Fibroblast of villous mesenchyme (primary cell): Measurements from ENCODE around the gene TES. TPM values are rescaled to one million over a fixed set of nuclear protein-coding genes. Genes with fewer than 3 reads are reported as not detected.
"Not testable (repeated sequence)": the region's sequence is repeated elsewhere in the genome, so short reads cannot be mapped to it uniquely, and the experiment has no call there.

Source experiments
- DNase-seq: peaks from one replicate; pipeline ENCODE4 v3.0.0-alpha.2; 2010; ENCODE audit warnings: low read depth
- H3K4me3 ChIP-seq: 2 replicates; pipeline ENCODE4 v1.5.1; 2011; ENCODE audit warnings: low read depth, mild to moderate bottlenecking, low read length
- total RNA-seq: library from RNA; depleted of rRNA; stranded (reverse); fragments of >200 nt; gene quantifications from 2 replicates; pipeline ENCODE4 v1.2.3, GENCODE V29; 2012
- TF ChIP-seq, protein P1 (sequence below): IDR thresholded peaks from 2 replicates; pipeline ENCODE4 v1.5.1; 2012; ENCODE audit warnings: low read depth, mild to moderate bottlenecking, low read length; ENCODE audit not compliant: insufficient read depth

Gene TES
- total RNA-seq, 1 donor, result 93.3 TPM

DNA sequence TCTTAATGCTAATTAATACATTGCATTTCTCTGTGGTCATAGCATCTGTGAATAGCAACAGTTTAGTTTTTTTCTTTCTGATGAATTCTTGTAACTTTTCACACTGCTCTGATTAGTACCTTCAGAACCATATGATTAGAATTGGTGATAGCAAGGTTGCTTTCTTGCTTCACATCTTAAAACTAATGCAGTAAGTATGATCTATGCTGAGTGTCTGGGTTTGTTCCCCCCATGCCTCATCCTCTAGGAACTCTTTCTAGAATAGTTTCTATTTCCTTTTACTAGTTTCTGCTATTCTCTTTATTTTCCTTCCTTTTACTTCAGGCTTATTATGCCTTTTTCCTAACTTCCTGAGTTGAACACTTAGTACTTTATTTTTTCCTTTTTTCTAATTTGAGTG lies 32.4 kb downstream of the TES start:
- TF ChIP-seq, protein P1, sequence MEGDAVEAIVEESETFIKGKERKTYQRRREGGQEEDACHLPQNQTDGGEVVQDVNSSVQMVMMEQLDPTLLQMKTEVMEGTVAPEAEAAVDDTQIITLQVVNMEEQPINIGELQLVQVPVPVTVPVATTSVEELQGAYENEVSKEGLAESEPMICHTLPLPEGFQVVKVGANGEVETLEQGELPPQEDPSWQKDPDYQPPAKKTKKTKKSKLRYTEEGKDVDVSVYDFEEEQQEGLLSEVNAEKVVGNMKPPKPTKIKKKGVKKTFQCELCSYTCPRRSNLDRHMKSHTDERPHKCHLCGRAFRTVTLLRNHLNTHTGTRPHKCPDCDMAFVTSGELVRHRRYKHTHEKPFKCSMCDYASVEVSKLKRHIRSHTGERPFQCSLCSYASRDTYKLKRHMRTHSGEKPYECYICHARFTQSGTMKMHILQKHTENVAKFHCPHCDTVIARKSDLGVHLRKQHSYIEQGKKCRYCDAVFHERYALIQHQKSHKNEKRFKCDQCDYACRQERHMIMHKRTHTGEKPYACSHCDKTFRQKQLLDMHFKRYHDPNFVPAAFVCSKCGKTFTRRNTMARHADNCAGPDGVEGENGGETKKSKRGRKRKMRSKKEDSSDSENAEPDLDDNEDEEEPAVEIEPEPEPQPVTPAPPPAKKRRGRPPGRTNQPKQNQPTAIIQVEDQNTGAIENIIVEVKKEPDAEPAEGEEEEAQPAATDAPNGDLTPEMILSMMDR, result no peak
- no peak overlapping the region for H3K4me3 ChIP-seq

DNA sequence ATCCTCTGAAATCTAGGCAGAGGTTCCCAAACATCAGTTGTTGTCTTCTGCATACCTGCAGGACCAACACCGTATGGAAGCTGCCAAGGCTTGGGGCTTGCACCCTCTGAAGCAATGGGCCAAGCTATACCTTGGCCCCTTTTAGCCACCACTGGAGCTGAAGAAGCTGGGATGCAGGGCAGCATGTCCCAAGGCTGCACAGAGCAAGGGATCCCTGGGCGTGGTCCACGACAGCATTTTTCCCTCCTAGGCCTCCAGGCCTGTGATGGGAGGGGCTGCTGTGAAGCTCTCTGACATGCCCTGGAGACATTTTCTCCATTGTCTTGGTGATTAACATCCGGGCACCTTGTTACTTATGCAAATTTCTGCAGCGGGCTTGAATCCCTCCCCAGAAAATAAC lies 34.5 kb downstream of the TES start:
- H3K4me3 ChIP-seq, result not testable (repeated sequence)

More for the DNA sequence above, 32.4 kb downstream of the TES start:
- DNase-seq, result no peak

DNA sequence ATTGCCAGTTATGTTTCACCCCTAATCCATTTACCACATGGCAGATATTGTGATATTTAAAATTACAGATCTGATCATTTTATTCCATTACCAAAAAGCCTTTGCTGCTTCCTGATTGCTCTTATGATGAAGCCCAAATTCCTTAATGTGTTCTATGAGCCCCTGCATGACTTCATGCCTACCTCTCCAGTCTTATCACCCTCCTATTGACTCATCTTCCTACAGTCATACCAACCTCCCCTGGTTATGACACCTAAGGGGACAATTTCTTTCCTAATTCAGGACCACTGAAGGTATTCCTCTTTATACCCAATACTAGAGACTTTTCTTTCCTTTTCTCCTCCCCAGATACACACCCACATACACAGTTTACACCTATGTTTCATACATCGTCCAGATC lies 36.0 kb downstream of the TES start:
- no peak overlapping the region for H3K4me3 ChIP-seq
- TF ChIP-seq, protein P1, result no peak
- no peak for DNase-seq

More for the DNA sequence above, 34.5 kb downstream of the TES start:
- not testable (repeated sequence) for DNase-seq

DNA sequence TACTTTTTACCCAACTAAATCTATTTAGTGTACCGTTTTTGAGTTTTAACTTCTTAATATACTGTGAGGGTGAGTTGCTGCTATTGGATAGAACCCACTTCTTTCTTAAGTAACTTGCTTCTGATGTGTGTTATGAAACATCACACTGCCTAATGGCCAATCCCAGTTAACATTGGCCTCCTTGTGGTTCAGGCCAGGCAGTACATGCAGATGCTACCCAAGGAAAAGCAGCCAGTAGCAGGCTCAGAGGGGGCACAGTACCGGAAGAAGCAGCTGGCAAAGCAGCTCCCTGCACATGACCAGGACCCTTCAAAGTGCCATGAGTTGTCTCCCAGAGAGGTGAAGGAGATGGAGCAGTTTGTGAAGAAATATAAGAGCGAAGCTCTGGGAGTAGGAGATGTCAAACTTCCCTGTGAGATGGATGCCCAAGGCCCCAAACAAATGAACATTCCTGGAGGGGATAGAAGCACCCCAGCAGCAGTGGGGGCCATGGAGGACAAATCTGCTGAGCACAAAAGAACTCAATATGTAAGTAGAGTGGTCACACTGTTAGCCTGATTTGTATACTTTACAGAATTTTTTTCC lies 39.7 kb downstream of the TES start:
- peak; percentile 70 for DNase-seq
- TF ChIP-seq, protein P1, result peak; percentile 69
- H3K4me3 ChIP-seq, result no peak overlapping the region

DNA sequence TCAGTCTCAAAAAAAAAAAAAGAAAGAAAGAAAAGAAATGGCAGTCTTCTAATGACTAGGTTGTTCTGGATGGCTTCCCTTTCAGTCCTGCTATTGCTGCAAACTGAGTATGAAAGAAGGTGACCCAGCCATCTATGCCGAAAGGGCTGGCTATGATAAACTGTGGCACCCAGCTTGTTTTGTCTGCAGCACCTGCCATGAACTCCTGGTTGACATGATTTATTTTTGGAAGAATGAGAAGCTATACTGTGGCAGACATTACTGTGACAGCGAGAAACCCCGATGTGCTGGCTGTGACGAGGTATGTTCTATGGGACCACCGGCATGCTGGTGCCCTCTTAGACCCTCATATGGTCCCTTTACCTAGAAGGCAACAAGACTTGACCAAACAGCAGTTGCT lies 41.3 kb downstream of the TES start:
- H3K4me3 ChIP-seq, result no peak overlapping the region
- DNase-seq, result no peak
- TF ChIP-seq, protein P1, result no peak

DNA sequence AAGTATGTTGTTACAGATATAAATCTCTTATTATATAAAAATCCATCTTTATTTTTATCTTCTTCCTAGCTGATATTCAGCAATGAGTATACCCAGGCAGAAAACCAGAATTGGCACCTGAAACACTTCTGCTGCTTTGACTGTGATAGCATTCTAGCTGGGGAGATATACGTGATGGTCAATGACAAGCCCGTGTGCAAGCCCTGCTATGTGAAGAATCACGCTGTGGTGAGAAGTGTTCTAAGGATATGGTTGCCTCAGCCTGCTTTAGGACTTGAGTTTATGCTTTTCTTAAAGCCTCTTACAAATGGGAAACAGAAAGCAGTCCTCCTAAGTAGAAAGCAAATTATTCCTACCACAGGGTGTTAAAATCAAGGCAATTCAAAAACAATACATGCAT lies 41.9 kb downstream of the TES start:
- no peak overlapping the region for H3K4me3 ChIP-seq
- TF ChIP-seq, protein P1, result no peak
- no peak for DNase-seq

DNA sequence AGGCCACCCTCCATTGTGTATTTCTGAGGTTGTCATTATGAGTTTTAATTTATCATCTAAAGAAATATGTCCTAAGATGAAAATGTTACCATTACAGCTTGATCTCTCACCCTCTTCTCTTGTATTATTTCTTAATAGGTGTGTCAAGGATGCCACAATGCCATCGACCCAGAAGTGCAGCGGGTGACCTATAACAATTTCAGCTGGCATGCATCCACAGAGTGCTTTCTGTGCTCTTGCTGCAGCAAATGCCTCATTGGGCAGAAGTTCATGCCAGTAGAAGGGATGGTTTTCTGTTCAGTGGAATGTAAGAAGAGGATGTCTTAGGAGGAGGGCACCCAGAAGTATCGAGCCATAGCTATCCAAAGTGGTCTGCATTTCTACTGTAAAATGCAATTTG lies 46.8 kb downstream of the TES start:
- no peak overlapping the region for H3K4me3 ChIP-seq
- TF ChIP-seq, protein P1, result no peak
- DNase-seq, result no peak
